Kidney (tissue), 14 donors: Measurements from ENCODE around the gene SNX17. TPM values are rescaled to one million over a fixed set of nuclear protein-coding genes. Genes with fewer than 3 reads are reported as not detected.
"Not testable (repeated sequence)": the region's sequence is repeated elsewhere in the genome, so short reads cannot be mapped to it uniquely, and the experiment has no call there.

Source experiments
- DNase-seq, 5 donors: peaks; one replicate each; pipeline ENCODE4 v3.0.0-alpha.2; 2013 to 2020
- FAIRE-seq: peaks from 2 replicates; lab custom pipeline; 2012; peaks lifted over from hg19 to GRCh38; lab: Jason Lieb, UNC
- H3K27ac ChIP-seq, 2 donors: one replicate each; pipeline ENCODE4 v1.7.0; 2013; ENCODE audit warnings: low read depth in 2 of 2, low read length in 2 of 2, inconsistent platforms in 1 of 2
- H3K27me3 ChIP-seq: one replicate; pipeline ENCODE4 v1.7.1; 2013; ENCODE audit warnings: low read length, inconsistent platforms; ENCODE audit not compliant: control insufficient read depth, insufficient read depth
- H3K36me3 ChIP-seq, 3 donors: one replicate each; pipeline versions ENCODE4 v1.7.0 to v1.7.1; 2013; ENCODE audit warnings: low read length in 3 of 3, control low read depth in 1 of 3, inconsistent platforms in 1 of 3; ENCODE audit not compliant: insufficient read depth in 3 of 3, control insufficient read depth in 2 of 3
- H3K4me1 ChIP-seq, 3 donors: one replicate each; pipeline versions ENCODE4 v1.7.0 to v1.7.1; 2013; ENCODE audit warnings: low read length in 3 of 3, inconsistent platforms in 1 of 3, low read depth in 1 of 3; ENCODE audit not compliant: control insufficient read depth in 2 of 3, insufficient read depth in 2 of 3
- H3K4me3 ChIP-seq, 3 donors: one replicate each; pipeline versions ENCODE4 v1.7.0 to v1.8.1; 2013; ENCODE audit warnings: low read length in 3 of 3, control low read depth in 1 of 3, inconsistent platforms in 1 of 3
- H3K9ac ChIP-seq, 3 donors: one replicate each; pipeline versions ENCODE4 v1.7.0 to v1.7.1; 2013; ENCODE audit warnings: low read length in 3 of 3, control low read depth in 1 of 3, inconsistent platforms in 1 of 3
- H3K9me3 ChIP-seq, 3 donors: one replicate each; pipeline versions ENCODE4 v1.7.0 to v1.7.1; 2013; ENCODE audit warnings: low read length in 3 of 3, control low read depth in 1 of 3, inconsistent platforms in 1 of 3; ENCODE audit not compliant: control insufficient read depth in 2 of 3, insufficient read depth in 1 of 3
- intact Hi-C: fragments of 100-400 bp; cut with DNase I; formaldehyde crosslinking; loops from one replicate; pipeline ENCODE4 v1.11.1; 2022
- polyA plus RNA-seq: library from polyadenylated mRNA; stranded (reverse); fragments of 350-450 nt; fragmentation: Illumina TruSeq; extraction: RNeasy Lipid Tissue Mini Kit (QIAGEN cat#74804); gene quantifications from one replicate; pipeline ENCODE4 v1.2.3, GENCODE V29; 2014; ENCODE audit warnings: low read depth, low replicate concordance; ENCODE audit not compliant: insufficient read depth
- total RNA-seq: library from RNA; stranded (reverse); fragmentation: NEBNext Ultra II Directional; extraction: Animal tissue kit (Norgen Biotek cat#: 25700); gene quantifications from one replicate; pipeline ENCODE4 v1.2.1, GENCODE V29; 2021
- TF ChIP-seq, protein P1 (sequence below): IDR thresholded peaks from 3 replicates; pipeline ENCODE4 v1.5.1; 2012; ENCODE audit warnings: mild to moderate bottlenecking, moderate library complexity, borderline replicate concordance; ENCODE audit not compliant: insufficient read depth; ENCODE audit errors: extremely low read depth
- donor health status: control.
- donor health status: control.
- donor health status: control.
- donor health status: control.
- donor health status: control.
- donor health status: DM: yes; HTN: yes; CAD: no.
- donor health status: Normal renal cell carcinoma (clear cell type).

SNX17 gene
- total and polyA plus RNA-seq, 2 donors from 2014 or later, result 98.7 to 115 TPM

DNA sequence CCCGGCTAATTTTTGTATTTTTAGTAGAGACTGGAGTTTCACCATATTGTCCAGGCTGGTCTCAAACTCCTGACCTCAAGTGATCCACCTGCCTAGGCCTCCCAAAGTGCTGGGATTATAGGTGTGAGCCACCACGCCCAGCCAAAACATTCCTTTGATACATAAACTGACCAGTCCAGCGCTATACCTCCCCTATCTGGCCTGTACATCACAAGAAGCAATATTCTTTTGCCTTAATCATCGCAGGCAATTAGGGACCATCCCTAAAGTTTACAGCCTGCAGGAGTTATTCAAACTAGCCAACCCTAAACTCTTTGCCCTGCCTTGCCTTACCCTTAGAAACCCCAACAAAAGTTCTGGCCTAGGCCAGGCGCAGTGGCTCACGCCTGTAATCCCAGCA, 45.7 kb downstream of the SNX17 start:
- FAIRE-seq, result no peak
- H3K36me3 ChIP-seq, result no peaks in the 10 kb centered on the region
- H3K27ac ChIP-seq, result no peak overlapping the region
- no peak for DNase-seq
- H3K4me1 ChIP-seq, result no peaks in the 10 kb centered on the region
- H3K9me3 ChIP-seq, result no peaks in the 10 kb centered on the region
- intact Hi-C loops, result no loop called here
- H3K27me3 ChIP-seq, result no peaks in the 10 kb centered on the region
- H3K9ac ChIP-seq, result no peak overlapping the region
- H3K4me3 ChIP-seq, result no peak overlapping the region
- TF ChIP-seq, protein P1, sequence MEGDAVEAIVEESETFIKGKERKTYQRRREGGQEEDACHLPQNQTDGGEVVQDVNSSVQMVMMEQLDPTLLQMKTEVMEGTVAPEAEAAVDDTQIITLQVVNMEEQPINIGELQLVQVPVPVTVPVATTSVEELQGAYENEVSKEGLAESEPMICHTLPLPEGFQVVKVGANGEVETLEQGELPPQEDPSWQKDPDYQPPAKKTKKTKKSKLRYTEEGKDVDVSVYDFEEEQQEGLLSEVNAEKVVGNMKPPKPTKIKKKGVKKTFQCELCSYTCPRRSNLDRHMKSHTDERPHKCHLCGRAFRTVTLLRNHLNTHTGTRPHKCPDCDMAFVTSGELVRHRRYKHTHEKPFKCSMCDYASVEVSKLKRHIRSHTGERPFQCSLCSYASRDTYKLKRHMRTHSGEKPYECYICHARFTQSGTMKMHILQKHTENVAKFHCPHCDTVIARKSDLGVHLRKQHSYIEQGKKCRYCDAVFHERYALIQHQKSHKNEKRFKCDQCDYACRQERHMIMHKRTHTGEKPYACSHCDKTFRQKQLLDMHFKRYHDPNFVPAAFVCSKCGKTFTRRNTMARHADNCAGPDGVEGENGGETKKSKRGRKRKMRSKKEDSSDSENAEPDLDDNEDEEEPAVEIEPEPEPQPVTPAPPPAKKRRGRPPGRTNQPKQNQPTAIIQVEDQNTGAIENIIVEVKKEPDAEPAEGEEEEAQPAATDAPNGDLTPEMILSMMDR, result no peak

DNA sequence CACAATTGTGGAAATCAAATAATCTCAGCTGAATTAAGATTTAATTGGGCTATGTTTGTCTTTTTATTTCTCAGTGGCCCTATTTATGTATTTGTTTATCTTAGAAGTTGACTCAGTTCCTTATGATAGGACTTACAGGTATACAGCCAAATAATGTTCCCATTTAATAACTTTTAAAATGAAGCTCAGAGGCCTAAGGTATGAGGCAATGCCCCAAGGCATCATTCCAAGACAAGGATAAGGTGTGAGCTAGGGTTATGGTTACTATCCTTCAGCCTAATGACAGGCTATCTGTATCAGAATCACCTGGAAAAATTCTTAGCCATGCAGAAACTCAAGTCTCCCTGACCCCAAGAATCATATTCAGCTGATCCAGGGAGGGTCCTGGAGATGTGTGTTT, 50.6 kb downstream of the SNX17 start:
- no peak overlapping the region for H3K9ac ChIP-seq
- no peak overlapping the region for H3K27ac ChIP-seq
- H3K9me3 ChIP-seq, result no peaks in the 10 kb centered on the region
- no peak overlapping the region for H3K4me3 ChIP-seq
- TF ChIP-seq, protein P1, result no peak
- FAIRE-seq (no peak), DNase-seq (no peak)
- no peaks in the 10 kb centered on the region for H3K36me3 ChIP-seq
- intact Hi-C loops, result no loop called here
- no peaks in the 10 kb centered on the region for H3K4me1 ChIP-seq
- no peaks in the 10 kb centered on the region for H3K27me3 ChIP-seq

DNA sequence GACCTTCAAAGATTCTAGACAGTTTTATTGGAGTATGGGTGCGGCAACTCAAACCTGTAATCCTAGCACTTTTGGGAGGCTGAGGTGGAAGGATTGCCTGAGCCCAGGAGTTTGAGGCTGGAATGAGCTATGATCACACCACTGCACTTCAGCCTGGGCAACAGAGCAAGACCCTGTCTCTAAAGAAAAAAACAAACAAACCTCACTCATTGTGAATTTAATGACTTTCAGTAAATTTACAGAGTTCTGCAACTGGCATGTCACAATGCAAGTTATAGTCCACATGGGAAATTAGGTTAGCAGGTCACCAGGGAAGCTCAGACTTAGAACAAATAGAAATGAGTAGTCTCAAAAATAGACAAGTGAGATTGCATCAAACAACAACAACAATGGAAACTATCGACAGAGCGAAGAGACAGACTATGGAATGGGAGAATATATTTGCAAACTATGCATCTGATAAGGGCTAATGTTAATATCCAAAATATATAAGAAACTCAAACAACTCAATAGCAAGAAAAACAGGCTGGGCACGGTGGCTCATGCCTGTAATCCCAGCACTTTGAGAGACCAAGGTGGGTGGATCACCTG, 51.3 kb downstream of the SNX17 start:
- FAIRE-seq, result no peak
- no peaks in the 10 kb centered on the region for H3K4me1 ChIP-seq
- no peaks in the 10 kb centered on the region for H3K27me3 ChIP-seq
- TF ChIP-seq, protein P1, result no peak
- no peak overlapping the region for H3K4me3 ChIP-seq
- H3K9ac ChIP-seq, result no peak overlapping the region
- intact Hi-C loops, result no loop called here
- no peaks in the 10 kb centered on the region for H3K36me3 ChIP-seq
- no peak overlapping the region for H3K27ac ChIP-seq
- H3K9me3 ChIP-seq, result no peaks in the 10 kb centered on the region
- DNase-seq, result no peak

DNA sequence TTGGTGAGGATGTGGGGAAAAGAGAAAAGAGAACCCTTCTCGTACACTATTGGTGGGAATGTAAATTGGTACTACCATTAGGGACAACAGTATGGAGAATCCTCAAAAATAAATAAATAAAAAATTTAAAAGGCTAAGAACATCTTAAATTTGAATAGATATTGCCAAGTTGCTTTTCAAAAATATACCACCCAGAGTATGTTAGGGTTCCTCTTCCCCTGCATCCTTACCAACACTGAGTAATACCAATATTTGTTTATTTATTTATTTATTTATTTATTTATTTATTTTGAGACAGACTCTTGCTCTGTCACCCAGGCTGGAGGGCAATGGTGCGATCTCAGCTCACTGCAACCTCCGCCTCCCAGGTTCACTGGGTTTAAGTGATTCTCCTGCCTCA, 52.5 kb downstream of the SNX17 start:
- Histone ChIP-seq H3K4me1 (peaks cover 0 to 3% (median 0%) of the 10 kb centered on the region in 3 donors), H3K9ac (no peak overlapping the region), H3K36me3 (no peaks in the 10 kb centered on the region), H3K9me3 (no peaks in the 10 kb centered on the region), H3K27me3 (no peaks in the 10 kb centered on the region), H3K27ac (no peak overlapping the region), H3K4me3 (no peak overlapping the region)
- intact Hi-C loops, result no loop called here
- FAIRE-seq (no peak), DNase-seq (no peak)
- TF ChIP-seq, protein P1, result no peak

DNA sequence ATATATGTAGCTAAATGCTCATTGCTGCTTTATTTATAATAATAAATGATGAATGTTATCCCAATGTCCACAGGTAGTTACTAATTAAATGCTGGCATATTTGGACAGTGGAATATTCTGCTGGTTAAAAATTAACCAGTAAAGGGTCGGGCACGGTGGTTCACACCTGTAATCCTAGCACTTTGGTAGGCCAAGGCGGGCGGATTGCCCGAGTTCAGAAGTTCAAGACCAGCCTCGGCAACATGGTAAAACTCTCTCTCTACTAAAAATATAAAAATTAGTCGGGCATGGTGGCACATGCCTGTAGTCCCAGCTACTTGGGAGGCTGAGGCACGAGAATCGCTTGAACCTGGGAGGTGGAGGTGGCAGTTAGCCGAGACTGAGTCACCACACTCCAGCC, 54.6 kb downstream of the SNX17 start:
- FAIRE-seq, intact Hi-C loops, H3K4me3 ChIP-seq, H3K9ac ChIP-seq, H3K9me3 ChIP-seq, DNase-seq, H3K27me3 ChIP-seq, H3K27ac ChIP-seq, H3K36me3 ChIP-seq, H3K4me1 ChIP-seq: not testable (repeated sequence)
